SK-N-SH (cell line): ENCODE measurements around the gene TM9SF3.

Source experiments
- CTCF ChIP-seq: fragments of 200-600 bp; sonication (generic); IDR thresholded peaks from 2 replicates; pipeline ENCODE4 v1.6.1; 2017; ENCODE audit warnings: antibody characterized with exemption, mild to moderate bottlenecking, moderate library complexity
- ELF1 ChIP-seq: IDR thresholded peaks from 2 replicates; pipeline ENCODE4 v1.4.0; 2012
- EP300 ChIP-seq, 2 experiments: IDR thresholded peaks; 2 replicates each; pipeline versions ENCODE4 v1.4.0 to v1.6.1; 2012; ENCODE audit warnings: borderline replicate concordance in 1 of 2, low read depth in 1 of 2, low read length in 1 of 2
- FOSL2 ChIP-seq: IDR thresholded peaks from 2 replicates; pipeline ENCODE4 v1.4.0; 2012; ENCODE audit warnings: low read depth, mild to moderate bottlenecking, moderate library complexity, borderline replicate concordance
- NRF1 ChIP-seq: IDR thresholded peaks from 2 replicates; pipeline ENCODE4 v1.6.1; 2012; ENCODE audit warnings: low read depth, mild to moderate bottlenecking, low read length
- TAF1 ChIP-seq: IDR thresholded peaks from 2 replicates; pipeline ENCODE4 v1.6.1; 2012; ENCODE audit warnings: low read depth, mild to moderate bottlenecking, low read length, moderate library complexity, borderline replicate concordance
- TCF12 ChIP-seq: IDR thresholded peaks from 2 replicates; pipeline ENCODE4 v1.4.0; 2012
- YY1 ChIP-seq: IDR thresholded peaks from 2 replicates; pipeline ENCODE4 v1.4.0; 2012; ENCODE audit warnings: low read depth, mild to moderate bottlenecking
- TF ChIP-seq, protein P1 (sequence below): IDR thresholded peaks from 2 replicates; pipeline ENCODE4 v1.6.1; 2012; ENCODE audit warnings: mild to moderate bottlenecking, low read depth, low read length, moderate library complexity
- TF ChIP-seq, protein P2 (sequence below): IDR thresholded peaks from 2 replicates; pipeline ENCODE4 v1.4.0; 2012; ENCODE audit warnings: low read depth
- TF ChIP-seq, protein P3 (sequence below): fragments of 150-350 bp; IDR thresholded peaks from 2 replicates; pipeline ENCODE4 v1.6.1; 2017; ENCODE audit warnings: antibody characterized with exemption, low read length, low read depth, borderline replicate concordance
- TF ChIP-seq, protein P4 (sequence below): IDR thresholded peaks from 2 replicates; pipeline ENCODE4 v1.4.0; 2012; ENCODE audit warnings: low read depth, borderline replicate concordance

DNA sequence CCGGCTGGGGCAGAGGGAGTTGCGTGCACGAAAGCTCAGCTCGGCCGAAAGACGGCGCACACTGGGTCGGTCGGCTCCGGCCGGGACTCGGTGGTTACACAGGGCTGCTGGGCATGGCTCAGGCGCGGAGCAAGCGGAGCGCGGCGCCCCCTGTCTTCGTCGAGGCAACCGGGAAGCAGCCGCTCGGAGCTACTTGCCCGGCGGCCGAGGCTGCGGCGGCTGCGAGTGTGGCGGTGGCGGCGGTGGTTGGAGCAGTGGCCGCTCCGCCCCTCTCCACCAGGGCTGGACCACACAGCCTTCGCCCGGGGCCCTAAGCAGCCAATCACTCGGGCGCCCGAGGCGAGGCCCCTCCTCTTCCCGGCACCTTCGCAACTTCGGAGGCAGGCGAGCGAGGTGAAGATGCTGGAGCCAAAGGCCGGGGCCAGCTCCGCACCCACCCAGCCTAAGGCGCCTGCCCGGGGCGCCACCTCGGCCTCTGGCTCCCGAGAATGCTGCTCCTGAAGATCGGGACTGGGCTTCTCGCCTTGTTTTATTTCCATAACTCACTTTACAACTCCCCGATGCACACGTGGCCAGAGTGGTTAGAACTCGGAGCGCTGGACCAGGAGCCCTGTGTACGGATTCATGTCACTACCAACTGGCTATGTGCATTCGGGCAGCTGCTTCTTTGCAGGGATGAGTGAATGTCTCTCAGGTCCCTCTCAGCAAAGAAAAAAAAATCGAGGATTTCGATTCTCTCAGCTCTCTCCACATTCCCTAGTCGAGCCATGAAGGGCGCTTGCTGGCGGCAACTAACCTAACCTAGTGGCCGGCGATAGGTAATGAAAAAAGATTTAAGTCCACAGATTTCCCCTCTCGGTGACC, 72.9 kb downstream of the TM9SF3 start, which contains the start of gene TLL2:
- peak; percentile 61 for TF ChIP-seq CTCF
- TF ChIP-seq, protein P1, sequence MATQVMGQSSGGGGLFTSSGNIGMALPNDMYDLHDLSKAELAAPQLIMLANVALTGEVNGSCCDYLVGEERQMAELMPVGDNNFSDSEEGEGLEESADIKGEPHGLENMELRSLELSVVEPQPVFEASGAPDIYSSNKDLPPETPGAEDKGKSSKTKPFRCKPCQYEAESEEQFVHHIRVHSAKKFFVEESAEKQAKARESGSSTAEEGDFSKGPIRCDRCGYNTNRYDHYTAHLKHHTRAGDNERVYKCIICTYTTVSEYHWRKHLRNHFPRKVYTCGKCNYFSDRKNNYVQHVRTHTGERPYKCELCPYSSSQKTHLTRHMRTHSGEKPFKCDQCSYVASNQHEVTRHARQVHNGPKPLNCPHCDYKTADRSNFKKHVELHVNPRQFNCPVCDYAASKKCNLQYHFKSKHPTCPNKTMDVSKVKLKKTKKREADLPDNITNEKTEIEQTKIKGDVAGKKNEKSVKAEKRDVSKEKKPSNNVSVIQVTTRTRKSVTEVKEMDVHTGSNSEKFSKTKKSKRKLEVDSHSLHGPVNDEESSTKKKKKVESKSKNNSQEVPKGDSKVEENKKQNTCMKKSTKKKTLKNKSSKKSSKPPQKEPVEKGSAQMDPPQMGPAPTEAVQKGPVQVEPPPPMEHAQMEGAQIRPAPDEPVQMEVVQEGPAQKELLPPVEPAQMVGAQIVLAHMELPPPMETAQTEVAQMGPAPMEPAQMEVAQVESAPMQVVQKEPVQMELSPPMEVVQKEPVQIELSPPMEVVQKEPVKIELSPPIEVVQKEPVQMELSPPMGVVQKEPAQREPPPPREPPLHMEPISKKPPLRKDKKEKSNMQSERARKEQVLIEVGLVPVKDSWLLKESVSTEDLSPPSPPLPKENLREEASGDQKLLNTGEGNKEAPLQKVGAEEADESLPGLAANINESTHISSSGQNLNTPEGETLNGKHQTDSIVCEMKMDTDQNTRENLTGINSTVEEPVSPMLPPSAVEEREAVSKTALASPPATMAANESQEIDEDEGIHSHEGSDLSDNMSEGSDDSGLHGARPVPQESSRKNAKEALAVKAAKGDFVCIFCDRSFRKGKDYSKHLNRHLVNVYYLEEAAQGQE = no peak
- TF ChIP-seq, protein P2, sequence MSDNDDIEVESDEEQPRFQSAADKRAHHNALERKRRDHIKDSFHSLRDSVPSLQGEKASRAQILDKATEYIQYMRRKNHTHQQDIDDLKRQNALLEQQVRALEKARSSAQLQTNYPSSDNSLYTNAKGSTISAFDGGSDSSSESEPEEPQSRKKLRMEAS = peak; percentile 85
- TF ChIP-seq TAF1 = peak; percentile 42; the same call in 1 of the 2 replicates
- TF ChIP-seq ELF1 = no peak
- no peak for TF ChIP-seq YY1
- no peak for TF ChIP-seq NRF1
- TF ChIP-seq, protein P3, sequence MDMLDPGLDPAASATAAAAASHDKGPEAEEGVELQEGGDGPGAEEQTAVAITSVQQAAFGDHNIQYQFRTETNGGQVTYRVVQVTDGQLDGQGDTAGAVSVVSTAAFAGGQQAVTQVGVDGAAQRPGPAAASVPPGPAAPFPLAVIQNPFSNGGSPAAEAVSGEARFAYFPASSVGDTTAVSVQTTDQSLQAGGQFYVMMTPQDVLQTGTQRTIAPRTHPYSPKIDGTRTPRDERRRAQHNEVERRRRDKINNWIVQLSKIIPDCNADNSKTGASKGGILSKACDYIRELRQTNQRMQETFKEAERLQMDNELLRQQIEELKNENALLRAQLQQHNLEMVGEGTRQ = no peak
- TF ChIP-seq FOSL2 = no peak
- no peak for TF ChIP-seq TCF12
- TF ChIP-seq, protein P4, sequence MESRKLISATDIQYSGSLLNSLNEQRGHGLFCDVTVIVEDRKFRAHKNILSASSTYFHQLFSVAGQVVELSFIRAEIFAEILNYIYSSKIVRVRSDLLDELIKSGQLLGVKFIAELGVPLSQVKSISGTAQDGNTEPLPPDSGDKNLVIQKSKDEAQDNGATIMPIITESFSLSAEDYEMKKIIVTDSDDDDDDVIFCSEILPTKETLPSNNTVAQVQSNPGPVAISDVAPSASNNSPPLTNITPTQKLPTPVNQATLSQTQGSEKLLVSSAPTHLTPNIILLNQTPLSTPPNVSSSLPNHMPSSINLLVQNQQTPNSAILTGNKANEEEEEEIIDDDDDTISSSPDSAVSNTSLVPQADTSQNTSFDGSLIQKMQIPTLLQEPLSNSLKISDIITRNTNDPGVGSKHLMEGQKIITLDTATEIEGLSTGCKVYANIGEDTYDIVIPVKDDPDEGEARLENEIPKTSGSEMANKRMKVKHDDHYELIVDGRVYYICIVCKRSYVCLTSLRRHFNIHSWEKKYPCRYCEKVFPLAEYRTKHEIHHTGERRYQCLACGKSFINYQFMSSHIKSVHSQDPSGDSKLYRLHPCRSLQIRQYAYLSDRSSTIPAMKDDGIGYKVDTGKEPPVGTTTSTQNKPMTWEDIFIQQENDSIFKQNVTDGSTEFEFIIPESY = no peak
- no peak for TF ChIP-seq EP300 (IDR thresholded peaks at IDR 0.05; ENCODE audit: borderline replicate concordance in 1 of 2, low read depth in 1 of 2, low read length in 1 of 2)
